GM12875 (cell line): Measurements from ENCODE around the gene IRF2BP1.

Experiments used
- H3K4me3 ChIP-seq: one replicate; pipeline ENCODE4 v1.5.1; 2011; ENCODE audit warnings: low read depth, low read length, control low read depth
- CTCF ChIP-seq: IDR thresholded peaks from 2 replicates; pipeline ENCODE4 v1.5.1; 2011; ENCODE audit warnings: low read depth, mild to moderate bottlenecking, control low read depth, inconsistent platforms, low read length, moderate library complexity, borderline replicate concordance; ENCODE audit not compliant: insufficient read depth

Gene IRF2BP1

DNA sequence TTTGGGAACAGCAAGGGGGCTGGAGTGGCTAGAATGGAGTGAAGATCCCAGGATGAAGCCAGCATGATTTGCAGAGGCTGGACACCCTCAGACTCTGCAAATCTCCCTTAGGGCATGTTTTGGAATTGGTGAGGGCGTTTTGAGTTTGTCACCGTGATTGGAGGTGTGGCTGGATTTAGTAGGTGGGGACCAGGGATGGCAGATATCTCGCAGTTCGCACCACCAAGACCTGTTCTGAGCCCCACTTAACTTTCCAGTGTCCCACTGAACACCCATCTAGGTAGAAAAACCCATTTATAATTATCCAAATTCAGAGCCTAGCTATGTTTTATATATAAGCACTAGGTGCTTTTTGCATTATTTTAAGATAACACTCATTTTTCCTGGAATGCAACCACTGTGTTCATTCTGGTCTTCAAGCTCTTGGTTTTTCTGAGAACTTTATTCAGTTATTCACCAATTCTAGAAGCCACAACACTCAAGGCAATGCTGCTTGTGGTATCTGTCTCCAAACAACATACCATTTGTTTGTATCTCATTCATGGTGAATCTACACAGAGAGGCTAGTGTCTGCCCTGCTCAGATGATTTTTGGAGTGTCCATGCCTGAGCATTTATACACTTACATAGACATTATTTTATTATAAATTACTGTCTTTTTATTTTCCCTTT, 31.6 kb upstream of the IRF2BP1 start:
- TF ChIP-seq CTCF: no peak

GRCh38 chr19:45913874-45914830, 28.2 kb upstream of the IRF2BP1 start, which contains the start of gene NANOS2:
Gene NANOS2 (minus strand): TSS chr19:45914778. CDS start chr19:45914693, 85 bp downstream.
- no peak for TF ChIP-seq CTCF

More for the DNA sequence above, 31.6 kb upstream of the IRF2BP1 start:
- no peak overlapping the region for H3K4me3 ChIP-seq

GRCh38 chr19:45911291-45911690, 25.4 kb upstream of the IRF2BP1 start:
- no peak for TF ChIP-seq CTCF
- no peak overlapping the region for H3K4me3 ChIP-seq

More at GRCh38 chr19:45913874-45914830, 28.2 kb upstream of the IRF2BP1 start, which contains the start of gene NANOS2:
- no peak within 1 kb of the TSS for H3K4me3 ChIP-seq

DNA sequence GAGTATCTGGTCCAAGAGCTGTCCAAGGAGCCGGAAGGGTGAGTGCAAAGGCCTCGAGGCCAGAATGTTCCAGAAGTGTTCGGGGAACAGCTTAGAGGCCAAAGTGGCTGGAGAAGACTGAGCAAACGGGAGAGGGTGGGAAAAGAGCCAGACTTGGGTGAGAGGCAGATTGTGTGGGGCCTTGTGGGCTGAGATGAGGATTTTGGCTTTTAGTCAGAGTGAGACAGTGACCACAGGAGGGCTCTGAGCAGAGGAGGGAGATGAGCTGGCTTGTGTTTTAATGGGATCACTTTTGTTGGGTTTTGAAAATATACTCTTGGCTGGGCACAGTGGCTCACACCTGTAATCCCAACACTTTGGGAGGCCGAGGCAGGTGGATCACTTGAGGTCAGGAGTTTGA, 23.0 kb upstream of the IRF2BP1 start:
- TF ChIP-seq CTCF: no peak
- H3K4me3 ChIP-seq: no peak overlapping the region

DNA sequence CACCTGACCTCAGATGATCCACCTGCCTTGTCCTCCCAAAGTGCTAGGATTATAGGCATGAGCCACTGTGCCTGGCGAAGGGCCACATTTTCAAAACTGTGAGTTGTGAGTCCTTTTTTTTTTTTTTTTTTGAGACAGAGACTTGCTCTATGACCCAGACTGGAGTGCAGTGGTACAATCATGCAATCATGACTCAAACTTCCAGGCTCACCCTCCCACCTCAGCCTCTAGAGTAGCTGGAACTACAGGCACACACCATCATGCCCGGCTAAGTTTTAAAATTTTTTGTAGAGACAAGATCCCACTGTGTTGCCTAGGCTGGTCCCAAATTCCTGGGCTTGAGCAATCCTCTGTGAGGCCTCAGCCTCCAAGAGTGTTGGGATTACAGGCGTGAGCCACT, 20.3 kb upstream of the IRF2BP1 start:
- no peak overlapping the region for H3K4me3 ChIP-seq
- TF ChIP-seq CTCF: no peak

DNA sequence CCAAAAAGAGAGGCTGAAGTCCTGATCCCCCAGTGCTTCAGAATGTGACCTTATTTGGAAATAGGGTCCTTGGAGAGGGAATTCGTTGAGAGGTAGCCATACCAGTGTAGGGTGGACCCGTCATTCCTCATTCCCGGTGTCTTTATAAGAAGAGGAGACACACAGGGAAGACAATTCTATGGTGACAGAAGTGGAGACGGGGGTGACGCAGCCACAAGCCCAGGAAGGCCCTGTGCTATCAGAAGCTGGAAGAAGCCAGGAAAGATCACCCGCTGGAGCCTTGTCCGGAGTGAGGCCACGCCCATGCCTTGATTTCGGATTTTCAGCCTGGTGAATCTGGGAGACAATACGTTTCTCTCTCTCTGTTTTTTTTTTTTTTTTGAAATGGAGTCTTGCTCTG, 19.1 kb upstream of the IRF2BP1 start:
- no peak overlapping the region for H3K4me3 ChIP-seq
- TF ChIP-seq CTCF: no peak
